Prostate gland (tissue), 2 donors: ENCODE results near the gene CHP2.

ENCODE experiments used
- POLR2A ChIP-seq: fragments of 450-650 bp; IDR thresholded peaks from one replicate; pipeline ENCODE4 v1.6.1; 2016; ENCODE audit warnings: antibody characterized with exemption, mild to moderate bottlenecking
- POLR2AphosphoS5 ChIP-seq: sonication (generic); formaldehyde crosslinking; IDR thresholded peaks from one replicate; pipeline ENCODE4 v1.6.1; 2017; ENCODE audit warnings: antibody characterized with exemption
- TF ChIP-seq, protein P1 (sequence below), 4 experiments: fragments of 200-600 bp in 2 of 4; fragments of 450-650 bp in 2 of 4; sonication (generic) in 2 of 4; IDR thresholded peaks; 1 replicate in 3 of 4; 2 replicates in 1 of 4; pipeline ENCODE4 v1.5.1; 2016 to 2019; ENCODE audit warnings: antibody characterized with exemption in 4 of 4, mild to moderate bottlenecking in 2 of 4, moderate library complexity in 2 of 4

- TF ChIP-seq, protein P1, sequence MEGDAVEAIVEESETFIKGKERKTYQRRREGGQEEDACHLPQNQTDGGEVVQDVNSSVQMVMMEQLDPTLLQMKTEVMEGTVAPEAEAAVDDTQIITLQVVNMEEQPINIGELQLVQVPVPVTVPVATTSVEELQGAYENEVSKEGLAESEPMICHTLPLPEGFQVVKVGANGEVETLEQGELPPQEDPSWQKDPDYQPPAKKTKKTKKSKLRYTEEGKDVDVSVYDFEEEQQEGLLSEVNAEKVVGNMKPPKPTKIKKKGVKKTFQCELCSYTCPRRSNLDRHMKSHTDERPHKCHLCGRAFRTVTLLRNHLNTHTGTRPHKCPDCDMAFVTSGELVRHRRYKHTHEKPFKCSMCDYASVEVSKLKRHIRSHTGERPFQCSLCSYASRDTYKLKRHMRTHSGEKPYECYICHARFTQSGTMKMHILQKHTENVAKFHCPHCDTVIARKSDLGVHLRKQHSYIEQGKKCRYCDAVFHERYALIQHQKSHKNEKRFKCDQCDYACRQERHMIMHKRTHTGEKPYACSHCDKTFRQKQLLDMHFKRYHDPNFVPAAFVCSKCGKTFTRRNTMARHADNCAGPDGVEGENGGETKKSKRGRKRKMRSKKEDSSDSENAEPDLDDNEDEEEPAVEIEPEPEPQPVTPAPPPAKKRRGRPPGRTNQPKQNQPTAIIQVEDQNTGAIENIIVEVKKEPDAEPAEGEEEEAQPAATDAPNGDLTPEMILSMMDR (IDR thresholded peaks at IDR 0.05): no peak
- TF ChIP-seq POLR2A: no peak
- TF ChIP-seq POLR2AphosphoS5: no peak
Measured at GRCh38 chr16:23748630-23749029, 6.2 kb upstream of the CHP2 start.
